GM10266 (cell line): ENCODE data around the gene WDR11.

Experiments
- DNase-seq: peaks from one replicate; pipeline ENCODE4 v3.0.0; 2012; ENCODE audit errors: extremely low spot score
- CTCF ChIP-seq: IDR thresholded peaks from 2 replicates; pipeline ENCODE4 v1.5.1; 2012; ENCODE audit warnings: mild to moderate bottlenecking, low read depth; ENCODE audit not compliant: control insufficient read depth, insufficient read depth; ENCODE audit errors: missing control alignments

WDR11 gene

GRCh38 chr10:120841522-120842189, 9.5 kb upstream of the WDR11 start:
- TF ChIP-seq CTCF: no peak
- no peak for DNase-seq

GRCh38 chr10:120854388-120854787, 3.2 kb downstream of the WDR11 start:
- no peak for DNase-seq
- TF ChIP-seq CTCF: no peak

- DNase-seq: no peak
- no peak for TF ChIP-seq CTCF
Measured at GRCh38 chr10:120861178-120861855, 10.2 kb downstream of the WDR11 start.

- no peak for DNase-seq
- TF ChIP-seq CTCF: no peak
Measured at GRCh38 chr10:120873741-120874140, 22.6 kb downstream of the WDR11 start.

GRCh38 chr10:120883071-120883470, 31.9 kb downstream of the WDR11 start:
- no peak for TF ChIP-seq CTCF
- DNase-seq: no peak

- TF ChIP-seq CTCF: no peak
- DNase-seq: no peak
Measured at GRCh38 chr10:120887482-120887881, 36.3 kb downstream of the WDR11 start.

GRCh38 chr10:120891365-120891764, 40.2 kb downstream of the WDR11 start:
- no peak for TF ChIP-seq CTCF
- DNase-seq: no peak
